Measurements from ENCODE around the gene ABCC6.
"Not testable (repeated sequence)": the region's sequence is repeated elsewhere in the genome, so short reads cannot be mapped to it uniquely, and the experiment has no call there.

ABCC6 gene

GRCh38 chr16:16158082-16158658 is 65.1 kb downstream of the ABCC6 start:
- no peak for DNase-seq

DNA sequence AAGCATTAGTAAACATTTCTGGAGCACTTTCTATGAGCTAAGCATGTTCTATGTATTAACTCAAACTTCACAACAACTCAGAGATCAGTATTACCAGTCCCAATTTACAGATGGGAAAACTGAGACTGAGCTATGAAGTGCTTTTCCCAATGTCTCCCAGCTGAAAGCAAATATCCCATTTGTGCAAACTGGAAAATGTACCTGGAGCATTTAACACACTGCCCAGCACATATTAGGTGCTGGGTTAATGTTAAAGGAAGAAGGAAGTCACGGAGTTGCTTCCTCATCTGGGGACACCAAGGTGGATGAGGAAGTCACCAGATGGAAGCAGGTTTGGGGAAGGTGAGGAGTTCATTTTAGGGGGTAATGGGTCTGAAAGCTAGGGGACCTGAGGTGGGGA is 66.1 kb downstream of the ABCC6 start:
- no peak for DNase-seq

- no peak for DNase-seq
Observed at GRCh38 chr16:16155234-16155633, 68.1 kb downstream of the ABCC6 start.

- no peak for DNase-seq
Observed at GRCh38 chr16:16154281-16154951, 68.9 kb downstream of the ABCC6 start.

GRCh38 chr16:16153000-16153399 is 70.3 kb downstream of the ABCC6 start:
- not testable (repeated sequence) for DNase-seq

- no peak for DNase-seq
Observed at GRCh38 chr16:16151315-16151714, 72.0 kb downstream of the ABCC6 start.

DNA sequence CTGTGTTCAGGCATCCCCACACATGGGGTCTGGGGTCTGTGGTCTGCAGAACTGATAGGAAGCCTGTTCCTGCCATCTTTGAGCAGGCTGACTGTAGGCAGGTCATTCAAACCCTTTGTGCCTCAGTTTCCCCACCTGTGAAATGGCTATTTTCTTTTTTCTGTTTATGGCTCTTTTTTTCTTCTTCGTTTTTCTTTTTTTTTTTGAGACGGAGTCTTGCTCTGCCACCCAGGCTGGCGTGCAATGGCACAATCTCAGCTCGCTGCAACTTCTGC is 72.5 kb downstream of the ABCC6 start:
- DNase-seq: no peak

GRCh38 chr16:16150117-16150877 is 73.0 kb downstream of the ABCC6 start:
- DNase-seq: no peak

- no peak for DNase-seq
Observed at GRCh38 chr16:16149710-16150116, 73.6 kb downstream of the ABCC6 start.

DNA sequence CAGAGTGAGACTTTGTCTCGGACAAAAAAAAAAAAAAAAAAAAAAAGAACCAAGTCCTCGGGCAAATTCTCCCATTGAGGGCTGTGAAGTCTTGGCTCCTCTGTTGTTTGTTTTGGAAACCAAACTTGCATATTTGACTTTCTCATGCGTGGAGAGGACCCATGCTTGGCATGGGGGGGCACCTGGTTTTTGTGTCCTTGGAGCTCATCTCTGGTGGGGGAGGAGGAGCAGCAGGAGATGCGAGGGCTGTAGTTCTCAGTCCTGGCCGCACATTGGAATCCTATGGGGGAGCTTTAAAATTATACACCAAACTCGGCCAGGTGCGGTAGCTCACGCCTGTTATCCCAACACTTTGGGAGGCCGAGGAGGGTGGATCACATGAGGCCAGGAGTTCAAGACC is 74.5 kb downstream of the ABCC6 start:
- no peak for DNase-seq

- DNase-seq: not testable (repeated sequence)
Observed at GRCh38 chr16:16148000-16148599, 75.2 kb downstream of the ABCC6 start.

- DNase-seq: no peak
Observed at GRCh38 chr16:16147316-16147999, 75.8 kb downstream of the ABCC6 start.

- no peak for DNase-seq
Observed at GRCh38 chr16:16146380-16147315, 76.6 kb downstream of the ABCC6 start.

DNA sequence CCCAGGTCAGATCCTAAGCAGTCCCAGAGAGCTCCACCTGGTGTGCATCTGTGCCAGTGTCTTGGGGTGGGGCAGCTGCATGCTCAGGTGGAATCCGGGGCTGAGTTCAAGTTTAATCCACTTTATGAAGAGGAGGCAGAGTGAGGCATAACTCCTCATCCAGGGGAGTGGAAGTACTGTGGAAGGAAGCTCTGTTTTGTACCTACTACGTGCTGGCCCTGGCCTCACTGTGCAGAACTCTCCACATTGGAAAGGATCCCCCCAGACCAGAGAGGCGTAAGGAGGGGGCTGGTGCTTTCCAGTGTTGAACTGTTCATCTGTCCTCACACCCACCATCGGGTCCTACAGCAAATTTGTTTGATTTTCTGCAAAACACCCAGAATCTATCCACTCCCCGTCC is 78.0 kb downstream of the ABCC6 start:
- DNase-seq: no peak

- DNase-seq: no peak
Observed at GRCh38 chr16:16144416-16144815, 78.9 kb downstream of the ABCC6 start.

DNA sequence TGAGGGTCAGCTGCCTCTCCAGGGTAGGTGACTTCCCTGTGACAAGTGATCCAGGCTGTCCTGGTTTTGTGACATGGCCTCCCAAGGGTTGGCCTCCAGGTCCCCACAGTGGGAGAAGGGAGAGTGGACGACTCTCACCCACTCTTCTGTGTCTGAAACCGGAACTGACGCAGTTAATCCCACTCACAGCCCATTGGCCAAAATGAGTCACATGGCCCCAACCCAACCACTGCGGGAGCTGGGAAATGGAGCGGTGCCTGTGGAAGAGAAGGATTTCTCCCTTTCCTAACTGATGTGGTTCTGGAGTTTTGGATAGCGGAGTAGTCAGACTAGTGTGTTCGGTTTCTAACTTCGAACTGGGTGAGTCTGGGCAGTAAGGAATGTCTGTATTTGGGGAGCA is 79.4 kb downstream of the ABCC6 start:
- DNase-seq: no peak

DNA sequence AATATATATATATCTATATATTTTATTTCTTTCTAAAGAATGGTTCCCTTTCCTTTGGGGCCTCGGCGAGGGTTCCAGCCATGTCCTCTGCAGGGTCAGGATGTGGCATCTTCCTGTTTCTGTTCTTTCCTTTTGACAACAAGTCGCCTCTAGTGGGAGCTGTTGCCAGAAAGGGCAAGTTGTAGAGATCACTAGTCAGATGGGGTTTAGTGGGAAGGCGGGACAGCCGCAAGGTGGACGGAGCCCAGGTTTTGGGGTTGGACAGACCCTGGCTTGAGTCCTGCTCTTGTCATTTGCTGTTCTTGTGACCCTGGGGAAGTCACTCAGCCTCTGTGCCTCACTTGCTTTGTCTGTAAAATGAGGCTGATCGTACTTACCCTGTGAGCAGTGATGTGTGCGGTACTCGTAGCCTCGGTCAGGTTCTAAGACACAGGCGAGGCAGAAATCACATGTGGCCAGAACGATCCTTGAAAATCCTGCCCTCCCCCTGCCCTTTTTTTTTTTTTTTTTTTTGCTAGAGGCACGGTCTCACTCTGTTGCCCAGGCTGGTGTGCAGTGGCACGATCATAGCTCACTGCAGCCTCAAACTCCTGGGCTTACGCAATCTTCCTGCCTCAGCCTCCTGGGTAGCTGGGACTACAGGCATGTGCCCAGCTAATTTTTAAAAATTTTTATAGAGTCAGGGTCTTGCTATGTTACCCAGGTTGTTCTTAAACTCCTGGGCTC is 80.1 kb downstream of the ABCC6 start:
- peak in 1 of 2 donors; percentile 52 for DNase-seq

- DNase-seq: no peak
Observed at GRCh38 chr16:16141784-16142396, 81.4 kb downstream of the ABCC6 start.

DNA sequence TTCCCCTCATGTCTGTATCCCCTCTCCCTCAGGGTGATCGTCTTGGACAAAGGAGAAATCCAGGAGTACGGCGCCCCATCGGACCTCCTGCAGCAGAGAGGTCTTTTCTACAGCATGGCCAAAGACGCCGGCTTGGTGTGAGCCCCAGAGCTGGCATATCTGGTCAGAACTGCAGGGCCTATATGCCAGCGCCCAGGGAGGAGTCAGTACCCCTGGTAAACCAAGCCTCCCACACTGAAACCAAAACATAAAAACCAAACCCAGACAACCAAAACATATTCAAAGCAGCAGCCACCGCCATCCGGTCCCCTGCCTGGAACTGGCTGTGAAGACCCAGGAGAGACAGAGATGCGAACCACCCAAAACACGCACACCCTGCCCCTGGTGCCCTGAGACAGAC is 82.2 kb downstream of the ABCC6 start:
- no peak for DNase-seq

GRCh38 chr16:16140537-16140936 is 82.8 kb downstream of the ABCC6 start:
- DNase-seq: no peak

GRCh38 chr16:16139806-16140205 is 83.5 kb downstream of the ABCC6 start:
- DNase-seq: no peak

All from inflammatory macrophage (primary cell).